DND-41 (cell line): ENCODE results near the gene GLIS2.

Experiments
- ATAC-seq: fragments of 200-7000 bp; cut with Tn5 transposase; 3 replicates; pipeline ENCODE4 v1.9.1; 2021; ENCODE audit warnings: low read depth; ENCODE audit not compliant: insufficient read depth
- DNase-seq: peaks from one replicate; pipeline ENCODE4 v3.0.0-alpha.2; 2020
- H2AFZ ChIP-seq: 2 replicates; pipeline ENCODE4 v1.6.0; 2012; ENCODE audit warnings: low read depth, low read length
- H3K27ac ChIP-seq: 2 replicates; pipeline ENCODE4 v1.5.1; 2012; ENCODE audit warnings: low read length, inconsistent platforms
- H3K27me3 ChIP-seq: fragments of 200-600 bp; sonication (generic); 2 replicates; pipeline ENCODE4 v1.6.0; 2012; ENCODE audit warnings: low read length, mild to moderate bottlenecking, inconsistent platforms; ENCODE audit not compliant: insufficient read depth, poor library complexity
- H3K36me3 ChIP-seq: 2 replicates; pipeline ENCODE4 v1.5.1; 2012; ENCODE audit warnings: low read length, inconsistent platforms; ENCODE audit not compliant: insufficient read depth
- H3K4me1 ChIP-seq: 2 replicates; pipeline ENCODE4 v1.5.1; 2012; ENCODE audit warnings: mild to moderate bottlenecking, low read length; ENCODE audit not compliant: insufficient read depth
- H3K4me2 ChIP-seq: 2 replicates; pipeline ENCODE4 v1.6.0; 2012; ENCODE audit warnings: mild to moderate bottlenecking, moderate library complexity, low read length, inconsistent platforms; ENCODE audit not compliant: insufficient read depth
- H3K4me3 ChIP-seq, 2 experiments: fragments of 200-600 bp in 1 of 2; shearing (Covaris generic) in 1 of 2; 2 replicates each; pipeline ENCODE4 v1.5.1; 2012 to 2016; ENCODE audit warnings: inconsistent platforms in 2 of 2, low read length in 2 of 2, mild to moderate bottlenecking in 2 of 2, low read depth in 1 of 2, moderate library complexity in 1 of 2
- H3K79me2 ChIP-seq: 2 replicates; pipeline ENCODE4 v1.6.0; 2012; ENCODE audit warnings: low read length, inconsistent platforms; ENCODE audit not compliant: insufficient read depth
- H3K9ac ChIP-seq: 2 replicates; pipeline ENCODE4 v1.6.0; 2012; ENCODE audit warnings: low read depth, mild to moderate bottlenecking, inconsistent platforms, low read length, moderate library complexity
- H3K9me3 ChIP-seq: 2 replicates; pipeline ENCODE4 v1.5.1; 2012; ENCODE audit warnings: low read length, moderate library complexity, mild to moderate bottlenecking, inconsistent platforms; ENCODE audit not compliant: insufficient read depth, severe bottlenecking
- H4K20me1 ChIP-seq: 2 replicates; pipeline ENCODE4 v1.6.0; 2012; ENCODE audit warnings: low read length; ENCODE audit not compliant: insufficient read depth
- EZH2 ChIP-seq: IDR thresholded peaks from 3 replicates; pipeline ENCODE4 v1.6.1; 2012; ENCODE audit warnings: borderline replicate concordance, low read depth, mild to moderate bottlenecking, moderate library complexity, low read length, inconsistent platforms; ENCODE audit not compliant: severe bottlenecking
- TF ChIP-seq, protein P1 (sequence below): IDR thresholded peaks from 2 replicates; pipeline ENCODE4 v1.5.1; 2012; ENCODE audit warnings: borderline replicate concordance, low read length, moderate library complexity, mild to moderate bottlenecking; ENCODE audit not compliant: poor library complexity, severe bottlenecking; ENCODE audit errors: extremely low read depth

The GLIS2 gene

DNA sequence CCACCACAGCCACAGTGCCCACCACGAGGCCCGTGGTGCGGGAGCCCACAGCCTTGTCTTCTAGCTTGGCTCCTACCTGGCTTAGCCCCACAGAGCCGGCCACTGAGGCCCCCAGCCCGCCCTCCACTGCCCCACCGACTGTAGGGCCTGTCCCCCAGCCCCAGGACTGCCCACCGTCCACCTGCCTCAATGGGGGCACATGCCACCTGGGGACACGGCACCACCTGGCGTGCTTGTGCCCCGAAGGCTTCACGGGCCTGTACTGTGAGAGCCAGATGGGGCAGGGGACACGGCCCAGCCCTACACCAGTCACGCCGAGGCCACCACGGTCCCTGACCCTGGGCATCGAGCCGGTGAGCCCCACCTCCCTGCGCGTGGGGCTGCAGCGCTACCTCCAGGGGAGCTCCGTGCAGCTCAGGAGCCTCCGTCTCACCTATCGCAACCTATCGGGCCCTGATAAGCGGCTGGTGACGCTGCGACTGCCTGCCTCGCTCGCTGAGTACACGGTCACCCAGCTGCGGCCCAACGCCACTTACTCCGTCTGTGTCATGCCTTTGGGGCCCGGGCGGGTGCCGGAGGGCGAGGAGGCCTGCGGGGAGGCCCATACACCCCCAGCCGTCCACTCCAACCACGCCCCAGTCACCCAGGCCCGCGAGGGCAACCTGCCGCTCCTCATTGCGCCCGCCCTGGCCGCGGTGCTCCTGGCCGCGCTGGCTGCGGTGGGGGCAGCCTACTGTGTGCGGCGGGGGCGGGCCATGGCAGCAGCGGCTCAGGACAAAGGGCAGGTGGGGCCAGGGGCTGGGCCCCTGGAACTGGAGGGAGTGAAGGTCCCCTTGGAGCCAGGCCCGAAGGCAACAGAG is 66.3 kb downstream of the GLIS2 start:
- Histone ChIP-seq H4K20me1 (peaks cover 39% of the 10 kb centered on the region), H3K27ac (no peak overlapping the region), H3K4me2 (no peak overlapping the region), H3K9me3 (no peaks in the 10 kb centered on the region), H3K4me3 (no peak overlapping the region), H2AFZ (no peak overlapping the region), H3K4me1 (no peaks in the 10 kb centered on the region), H3K79me2 (no peaks in the 10 kb centered on the region), H3K9ac (no peak overlapping the region), H3K27me3 (no peaks in the 10 kb centered on the region), H3K36me3 (peaks cover 43% of the 10 kb centered on the region)
- ATAC-seq (no peak), DNase-seq (no peak)
- no peak for TF ChIP-seq EZH2
- TF ChIP-seq, protein P1, sequence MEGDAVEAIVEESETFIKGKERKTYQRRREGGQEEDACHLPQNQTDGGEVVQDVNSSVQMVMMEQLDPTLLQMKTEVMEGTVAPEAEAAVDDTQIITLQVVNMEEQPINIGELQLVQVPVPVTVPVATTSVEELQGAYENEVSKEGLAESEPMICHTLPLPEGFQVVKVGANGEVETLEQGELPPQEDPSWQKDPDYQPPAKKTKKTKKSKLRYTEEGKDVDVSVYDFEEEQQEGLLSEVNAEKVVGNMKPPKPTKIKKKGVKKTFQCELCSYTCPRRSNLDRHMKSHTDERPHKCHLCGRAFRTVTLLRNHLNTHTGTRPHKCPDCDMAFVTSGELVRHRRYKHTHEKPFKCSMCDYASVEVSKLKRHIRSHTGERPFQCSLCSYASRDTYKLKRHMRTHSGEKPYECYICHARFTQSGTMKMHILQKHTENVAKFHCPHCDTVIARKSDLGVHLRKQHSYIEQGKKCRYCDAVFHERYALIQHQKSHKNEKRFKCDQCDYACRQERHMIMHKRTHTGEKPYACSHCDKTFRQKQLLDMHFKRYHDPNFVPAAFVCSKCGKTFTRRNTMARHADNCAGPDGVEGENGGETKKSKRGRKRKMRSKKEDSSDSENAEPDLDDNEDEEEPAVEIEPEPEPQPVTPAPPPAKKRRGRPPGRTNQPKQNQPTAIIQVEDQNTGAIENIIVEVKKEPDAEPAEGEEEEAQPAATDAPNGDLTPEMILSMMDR = no peak

DNA sequence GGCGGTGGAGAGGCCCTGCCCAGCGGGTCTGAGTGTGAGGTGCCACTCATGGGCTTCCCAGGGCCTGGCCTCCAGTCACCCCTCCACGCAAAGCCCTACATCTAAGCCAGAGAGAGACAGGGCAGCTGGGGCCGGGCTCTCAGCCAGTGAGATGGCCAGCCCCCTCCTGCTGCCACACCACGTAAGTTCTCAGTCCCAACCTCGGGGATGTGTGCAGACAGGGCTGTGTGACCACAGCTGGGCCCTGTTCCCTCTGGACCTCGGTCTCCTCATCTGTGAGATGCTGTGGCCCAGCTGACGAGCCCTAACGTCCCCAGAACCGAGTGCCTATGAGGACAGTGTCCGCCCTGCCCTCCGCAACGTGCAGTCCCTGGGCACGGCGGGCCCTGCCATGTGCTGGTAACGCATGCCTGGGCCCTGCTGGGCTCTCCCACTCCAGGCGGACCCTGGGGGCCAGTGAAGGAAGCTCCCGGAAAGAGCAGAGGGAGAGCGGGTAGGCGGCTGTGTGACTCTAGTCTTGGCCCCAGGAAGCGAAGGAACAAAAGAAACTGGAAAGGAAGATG is 67.0 kb downstream of the GLIS2 start:
- H3K27me3 ChIP-seq = no peaks in the 10 kb centered on the region
- H3K79me2 ChIP-seq = no peaks in the 10 kb centered on the region
- H3K4me1 ChIP-seq = no peaks in the 10 kb centered on the region
- DNase-seq = no peak
- H3K4me2 ChIP-seq = no peak overlapping the region
- peaks cover 37% of the 10 kb centered on the region for H4K20me1 ChIP-seq
- TF ChIP-seq EZH2 = no peak
- TF ChIP-seq, protein P1 = no peak
- H3K27ac ChIP-seq = no peak overlapping the region
- H3K9me3 ChIP-seq = no peaks in the 10 kb centered on the region
- H3K4me3 ChIP-seq = no peak overlapping the region
- peaks cover 50% of the 10 kb centered on the region for H3K36me3 ChIP-seq
- ATAC-seq = no peak
- no peak overlapping the region for H3K9ac ChIP-seq
- no peak overlapping the region for H2AFZ ChIP-seq

DNA sequence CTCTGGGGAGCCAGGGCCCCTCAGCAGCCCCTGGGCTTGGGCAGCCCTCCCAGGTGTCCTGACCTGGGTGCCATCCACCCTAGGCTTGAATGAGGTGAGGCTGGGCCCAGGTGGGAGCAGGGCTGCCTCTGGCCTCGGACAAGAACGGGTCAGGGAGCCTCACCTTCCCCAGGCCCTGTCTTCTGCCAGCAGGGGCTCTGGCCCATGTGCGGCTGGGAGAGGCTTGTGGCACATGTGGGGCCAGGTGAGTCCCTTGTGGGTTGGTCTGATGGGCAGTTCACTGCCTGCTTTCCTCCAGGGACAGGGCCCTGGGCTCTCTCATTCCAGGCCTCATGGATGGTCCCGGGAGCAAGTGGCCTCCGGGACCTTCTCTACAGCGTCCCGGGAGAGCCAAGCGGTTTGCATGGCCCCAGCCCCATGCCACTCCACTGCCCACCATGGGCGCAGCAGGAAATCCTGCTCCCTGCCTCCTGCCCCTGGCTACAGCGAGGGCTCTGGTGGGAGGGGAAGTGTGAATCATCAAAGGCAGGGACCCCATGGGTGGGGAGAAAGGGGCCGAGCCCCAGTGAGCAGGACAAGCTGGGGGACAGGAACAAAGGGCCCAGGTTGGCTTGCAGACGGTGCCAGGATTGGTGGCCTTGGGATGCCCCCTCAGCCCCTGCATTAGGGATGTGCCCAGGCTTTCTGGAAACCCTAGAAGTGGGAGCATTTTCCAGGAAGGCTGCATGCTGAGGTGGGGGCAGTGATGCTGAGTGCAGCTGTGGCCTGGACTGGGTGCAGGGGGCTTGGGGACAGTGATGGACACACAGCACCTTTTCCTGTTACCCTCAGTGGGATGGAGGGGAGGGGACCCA is 68.0 kb downstream of the GLIS2 start:
- peaks cover 59% of the 10 kb centered on the region for H3K36me3 ChIP-seq
- no peak overlapping the region for H3K9ac ChIP-seq
- H3K4me1 ChIP-seq = no peaks in the 10 kb centered on the region
- DNase-seq (no peak), ATAC-seq (no peak)
- no peaks in the 10 kb centered on the region for H3K79me2 ChIP-seq
- no peak for TF ChIP-seq EZH2
- TF ChIP-seq, protein P1 = no peak
- H3K4me3 ChIP-seq = no peak overlapping the region
- no peak overlapping the region for H3K27ac ChIP-seq
- no peak overlapping the region for H2AFZ ChIP-seq
- no peak overlapping the region for H3K4me2 ChIP-seq
- no peaks in the 10 kb centered on the region for H3K9me3 ChIP-seq
- H3K27me3 ChIP-seq = no peaks in the 10 kb centered on the region
- peaks cover 28% of the 10 kb centered on the region for H4K20me1 ChIP-seq
